Hematopoietic multipotent progenitor cell treated with erythropoietin and hydrocortisone succinate and interleukin-3 and kit ligand, for 6 days (in vitro differentiated cells): ENCODE data around the gene RIC8B.
A peak's percentile ranks its signal among the peaks of the same experiment; 100 is the strongest.

ENCODE experiments used
- DNase-seq: peaks from one replicate; pipeline ENCODE4 v3.0.0-alpha.2; 2015

RIC8B gene

DNA sequence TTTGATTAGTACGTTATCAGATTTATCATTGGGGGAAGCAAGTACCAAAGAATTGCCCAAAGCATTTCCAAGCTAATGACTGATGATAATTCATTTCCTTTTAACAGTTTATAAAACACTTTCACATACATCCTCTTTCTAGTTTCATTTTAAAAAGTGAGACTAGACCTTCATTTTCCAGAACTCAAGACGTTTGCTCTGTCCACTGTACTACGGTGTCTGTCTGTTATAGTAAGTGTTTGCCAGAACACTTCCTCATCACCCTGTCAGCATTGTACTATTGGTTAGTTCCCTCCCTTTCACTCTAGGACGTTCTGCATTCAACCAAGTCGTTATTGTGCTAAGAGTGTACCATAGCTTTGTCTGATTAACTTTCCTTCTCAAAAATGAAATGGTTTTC, 99.5 kb downstream of the RIC8B start:
- no peak for DNase-seq

DNA sequence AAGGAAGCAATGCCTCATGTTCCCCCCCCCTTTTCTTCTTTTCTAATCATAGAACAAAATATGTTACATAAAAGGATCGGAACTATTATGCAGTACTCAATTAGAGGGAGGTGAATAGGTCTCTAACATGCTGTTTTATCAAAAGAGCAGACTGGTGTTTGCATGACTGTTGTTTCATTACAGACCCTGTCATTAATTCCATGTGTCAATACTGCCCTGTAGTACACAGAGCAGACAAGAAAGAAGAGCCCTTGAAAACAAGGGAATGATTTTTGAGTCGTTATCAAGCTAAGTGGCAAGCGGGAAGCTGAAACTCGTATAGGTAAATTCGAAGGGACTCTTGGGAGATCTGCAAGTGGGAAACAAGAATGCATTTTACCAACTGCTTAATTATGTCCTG, 104.3 kb downstream of the RIC8B start:
- DNase-seq, result no peak

DNA sequence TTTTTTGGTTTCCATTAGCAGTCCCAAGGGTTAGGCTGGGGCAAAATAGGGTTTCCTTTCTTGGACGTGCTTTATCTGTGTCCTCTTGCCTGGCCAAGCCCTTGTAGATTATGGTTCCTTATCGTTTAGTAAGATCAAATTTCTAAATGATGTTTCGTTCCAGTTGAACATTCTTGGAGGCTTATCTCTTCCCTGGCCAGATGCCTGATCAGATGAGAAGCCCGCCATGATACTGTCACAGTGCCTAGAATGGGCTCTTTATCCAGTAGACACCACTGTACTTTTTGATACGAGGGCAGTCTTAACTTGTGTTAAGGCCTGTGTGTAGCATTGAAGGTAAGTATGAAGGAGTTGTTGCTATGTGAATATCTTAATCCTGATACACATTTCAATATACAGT, 105.1 kb downstream of the RIC8B start:
- peak; percentile 43 for DNase-seq

- no peak for DNase-seq
These were observed 108.9 kb downstream of the RIC8B start for GRCh38 chr12:106883426-106883825.

DNA sequence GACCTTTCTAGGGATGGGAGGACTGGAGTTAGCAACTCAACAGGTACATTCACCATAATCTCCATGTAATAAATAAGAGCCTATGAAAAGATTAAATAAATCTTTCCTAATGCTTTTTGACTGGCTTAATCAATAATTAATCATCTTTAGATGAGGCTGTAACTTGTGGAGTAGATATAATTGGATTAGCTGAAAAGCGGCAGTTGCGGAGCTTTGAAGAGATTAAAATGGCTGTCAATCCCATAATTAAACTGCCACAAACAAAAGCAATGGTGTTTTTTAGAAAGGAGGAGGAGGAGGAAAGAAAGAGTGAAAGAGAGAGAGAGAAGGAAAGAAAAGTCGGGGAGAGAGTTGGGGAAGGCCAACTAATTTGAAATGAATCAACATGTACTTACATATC, 110.5 kb downstream of the RIC8B start:
- DNase-seq, result no peak

- no peak for DNase-seq
These were observed 111.2 kb downstream of the RIC8B start for GRCh38 chr12:106885541-106886249.

DNA sequence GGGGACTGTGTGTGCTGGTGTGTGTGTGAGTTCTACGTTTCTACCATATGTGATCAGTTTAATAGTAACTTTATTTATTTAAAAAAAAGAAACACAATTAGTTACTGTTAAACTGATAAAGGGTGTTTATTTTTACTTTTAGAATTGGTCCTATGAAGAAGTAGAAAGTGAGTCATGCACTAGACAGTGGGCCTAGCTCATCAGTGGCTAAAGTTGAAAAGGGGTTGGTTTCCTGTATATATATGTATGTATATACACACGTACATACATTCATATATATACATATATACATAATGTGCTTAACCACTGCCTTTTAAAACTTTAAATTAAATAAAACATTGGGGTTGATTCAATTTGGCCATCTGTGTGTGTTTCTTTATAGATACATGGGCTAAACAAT, 112.5 kb downstream of the RIC8B start:
- no peak for DNase-seq

- DNase-seq, result no peak
These were observed 114.0 kb downstream of the RIC8B start for GRCh38 chr12:106888348-106888970.

DNA sequence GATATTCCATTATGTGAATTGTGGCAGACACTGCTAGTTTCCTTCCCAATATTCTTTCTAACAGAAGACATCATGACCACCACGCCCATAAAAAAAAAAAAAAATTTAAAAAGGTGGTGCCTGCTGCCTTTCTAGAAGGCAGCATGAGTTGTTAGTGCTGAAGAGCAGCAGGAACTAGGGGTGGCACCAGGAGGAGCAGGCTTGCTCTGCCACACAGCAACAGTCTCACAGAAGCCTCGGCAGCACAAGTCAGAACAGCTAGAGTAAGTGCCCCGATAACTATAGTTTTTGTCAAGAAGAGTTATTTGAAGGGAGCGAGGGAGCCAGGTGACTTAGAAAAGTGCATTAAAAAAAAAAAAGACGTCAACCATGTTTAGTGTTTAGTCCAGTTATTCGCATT, 114.8 kb downstream of the RIC8B start:
- DNase-seq, result no peak

DNA sequence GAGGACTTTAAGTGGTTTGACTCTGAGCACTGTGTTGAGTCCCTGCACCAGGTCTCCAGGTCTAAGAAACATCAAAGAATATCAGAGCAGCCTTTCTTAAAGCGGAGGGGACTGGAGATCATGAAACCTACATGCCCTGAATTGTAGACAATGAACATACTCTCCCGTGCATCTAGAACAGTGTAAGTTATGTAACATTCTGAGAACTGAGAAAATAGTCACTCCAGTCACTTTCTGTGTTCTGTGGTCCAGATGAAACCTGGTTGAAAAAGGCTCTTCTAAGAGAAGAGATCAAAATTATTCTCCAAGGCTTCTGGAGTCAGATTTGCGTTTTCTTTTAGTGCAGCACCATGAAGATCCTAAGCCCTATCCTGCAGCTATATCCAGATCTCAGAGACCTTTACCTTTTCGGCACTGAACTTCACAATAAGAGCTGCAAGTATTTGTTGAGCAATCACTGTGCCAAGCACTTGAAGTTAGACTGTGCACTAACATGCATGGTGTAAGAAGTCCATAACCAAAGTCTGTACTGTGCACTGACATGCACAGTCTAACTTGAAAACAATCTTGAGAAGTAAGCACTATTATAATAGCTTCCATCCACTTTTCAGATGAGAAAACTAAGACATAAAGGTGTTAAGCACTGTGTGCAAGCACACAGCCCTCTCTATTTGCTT, 115.6 kb downstream of the RIC8B start:
- no peak for DNase-seq

DNA sequence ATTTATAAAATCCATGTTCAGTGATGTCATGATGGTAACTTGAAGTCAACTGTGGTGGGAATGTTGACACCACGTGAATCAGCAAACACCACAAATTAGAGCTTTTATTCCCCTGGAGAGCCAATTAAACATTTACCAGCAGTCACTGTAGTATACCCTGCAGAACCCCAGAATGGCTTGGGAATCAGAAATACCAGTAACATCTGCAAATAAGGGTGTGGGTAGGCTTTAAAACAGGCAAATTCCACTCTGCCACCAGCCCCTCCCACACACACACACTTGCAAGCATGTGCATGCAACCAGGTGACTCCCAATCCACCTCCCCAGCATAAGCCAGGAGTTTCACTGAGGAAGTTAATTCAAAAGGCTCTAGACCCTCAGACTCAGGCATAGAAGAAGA, 117.6 kb downstream of the RIC8B start:
- DNase-seq, result no peak

- no peak for DNase-seq
These were observed 119.0 kb downstream of the RIC8B start for GRCh38 chr12:106893451-106893850.

- no peak for DNase-seq
These were observed 120.3 kb downstream of the RIC8B start for GRCh38 chr12:106894774-106895173.

- no peak for DNase-seq
These were observed 122.1 kb downstream of the RIC8B start for GRCh38 chr12:106896603-106897002.

GRCh38 chr12:106897082-106897481, 122.6 kb downstream of the RIC8B start:
- DNase-seq, result no peak

GRCh38 chr12:106897981-106898901, 123.8 kb downstream of the RIC8B start:
- DNase-seq, result no peak

DNA sequence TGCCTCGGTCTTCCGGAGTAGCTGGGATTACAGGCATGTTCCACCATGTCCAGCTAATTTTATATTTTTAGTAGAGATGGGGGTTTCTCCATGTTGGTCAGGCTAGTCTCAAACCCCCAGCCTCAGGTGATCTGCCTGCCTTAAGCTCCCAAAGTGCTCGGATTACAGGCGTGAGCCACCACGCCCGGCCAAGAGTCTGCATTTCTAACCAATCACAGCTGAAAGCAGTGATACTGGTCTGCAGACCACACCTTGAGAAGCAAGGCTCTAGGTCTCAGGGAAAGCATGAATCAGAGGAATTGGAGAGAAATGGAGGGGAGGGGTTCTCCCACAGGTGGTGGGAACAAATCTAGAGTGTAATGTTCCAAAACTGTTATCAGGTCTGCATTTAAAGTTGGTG, 126.1 kb downstream of the RIC8B start:
- no peak for DNase-seq

GRCh38 chr12:106901276-106901675, 126.8 kb downstream of the RIC8B start:
- no peak for DNase-seq

- DNase-seq, result no peak
These were observed 127.6 kb downstream of the RIC8B start for GRCh38 chr12:106902053-106902452.

DNA sequence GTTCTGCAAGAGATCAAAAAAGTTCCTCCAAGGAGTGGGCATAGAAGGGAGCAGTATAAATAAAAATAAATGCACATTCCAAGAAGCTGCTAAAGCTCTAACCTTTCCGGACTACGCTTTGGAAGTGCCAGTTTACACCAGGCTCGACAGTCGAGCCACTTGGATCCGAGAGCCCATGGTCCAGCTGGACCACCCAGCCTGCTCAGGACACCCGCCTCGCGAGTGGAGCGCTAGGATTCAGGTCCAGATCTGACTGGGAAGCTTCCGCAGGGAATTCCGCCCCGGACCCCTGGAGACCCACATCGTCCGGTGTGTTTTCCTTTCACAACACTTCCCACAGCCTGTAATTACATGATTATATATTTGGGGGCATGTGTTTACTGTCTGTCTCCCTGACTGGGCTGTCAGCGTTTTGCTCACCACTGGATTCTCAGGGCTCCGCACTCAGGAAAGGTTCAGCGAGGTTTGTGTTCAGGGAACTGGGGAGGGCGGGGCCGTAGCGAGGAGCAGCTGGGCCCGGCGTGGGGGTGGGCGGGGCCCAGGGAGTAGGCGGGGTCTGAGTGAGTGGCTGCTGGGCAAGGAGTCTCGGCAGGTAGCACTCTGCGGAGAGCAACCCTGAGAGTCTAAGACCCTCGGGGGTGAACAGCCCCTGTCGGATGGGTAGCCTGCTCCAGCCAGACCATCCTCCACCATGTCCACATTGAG, 128.9 kb downstream of the RIC8B start:
- peak; percentile 79 for DNase-seq

- no peak for DNase-seq
These were observed 132.2 kb downstream of the RIC8B start for GRCh38 chr12:106906715-106907114.

DNA sequence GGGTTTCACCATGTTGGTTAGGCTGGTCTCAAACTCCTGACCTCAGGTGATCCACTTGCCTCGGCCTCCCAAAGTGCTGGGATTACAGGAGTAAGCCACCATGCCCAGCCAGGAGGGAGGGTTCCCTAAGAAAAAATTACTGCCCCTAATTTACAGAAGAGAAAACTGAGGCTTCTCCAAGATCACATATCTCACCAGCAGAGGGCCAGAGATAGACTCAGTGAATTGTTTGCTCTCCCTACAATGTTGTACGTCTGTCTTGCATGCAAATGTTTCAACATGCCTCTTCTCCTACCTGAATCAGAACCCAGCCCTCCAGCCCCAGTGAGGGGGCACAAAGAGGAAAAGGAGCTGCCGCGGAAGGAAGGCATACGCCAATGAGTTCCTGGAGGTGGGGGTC, 132.9 kb downstream of the RIC8B start:
- DNase-seq, result peak; percentile 36

DNA sequence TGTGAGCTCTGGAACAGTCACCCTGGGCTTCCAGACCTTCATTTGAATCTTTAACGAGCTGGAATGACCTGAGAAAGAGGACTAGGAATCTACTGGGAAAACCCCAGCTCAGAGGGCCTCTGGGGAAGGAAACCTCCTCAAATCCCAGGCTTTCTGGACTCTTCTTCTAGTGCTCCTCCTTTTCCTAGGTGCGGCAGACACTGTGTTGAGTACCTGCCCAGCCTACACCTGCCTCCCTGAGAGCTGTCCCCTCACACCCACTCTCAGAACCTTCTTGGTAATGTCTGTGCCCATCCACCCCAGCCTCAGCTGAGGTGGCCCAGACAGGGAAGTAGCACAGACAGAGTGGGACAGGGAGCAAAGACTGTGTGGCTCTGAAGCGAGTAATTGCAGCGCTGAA, 133.4 kb downstream of the RIC8B start:
- no peak for DNase-seq
